Measurements from ENCODE around the gene RNF31.
A peak's percentile ranks its signal among the peaks of the same experiment; 100 is the strongest.

The RNF31 gene

GRCh38 chr14:24116128-24116814 is 31.0 kb upstream of the RNF31 start:
- DNase-seq (ENCODE audit: low read depth in 2 of 2): no peak

- no peak for DNase-seq (ENCODE audit: low read depth in 2 of 2)
These were observed 30.1 kb upstream of the RNF31 start for GRCh38 chr14:24117179-24117578.

GRCh38 chr14:24119691-24120090 is 27.6 kb upstream of the RNF31 start:
- DNase-seq (ENCODE audit: low read depth in 2 of 2): no peak

GRCh38 chr14:24121210-24121609 is 26.1 kb upstream of the RNF31 start:
- no peak for DNase-seq (ENCODE audit: low read depth in 2 of 2)

GRCh38 chr14:24122416-24122815 is 24.9 kb upstream of the RNF31 start:
- DNase-seq (ENCODE audit: low read depth in 2 of 2): no peak

- DNase-seq (ENCODE audit: low read depth in 2 of 2): no peak
These were observed 24.4 kb upstream of the RNF31 start for GRCh38 chr14:24122898-24123297.

- DNase-seq (ENCODE audit: low read depth in 2 of 2): no peak
These were observed 23.6 kb upstream of the RNF31 start for GRCh38 chr14:24123424-24124417.

- DNase-seq (ENCODE audit: low read depth in 2 of 2): no peak
These were observed 20.4 kb upstream of the RNF31 start for GRCh38 chr14:24126939-24127338.

GRCh38 chr14:24127673-24128072 is 19.6 kb upstream of the RNF31 start:
- DNase-seq (ENCODE audit: low read depth in 2 of 2): no peak

GRCh38 chr14:24129410-24129998 is 17.8 kb upstream of the RNF31 start:
- no peak for DNase-seq (ENCODE audit: low read depth in 2 of 2)

GRCh38 chr14:24130380-24130716 is 16.9 kb upstream of the RNF31 start, which contains the start of gene FITM1:
Gene FITM1, plus strand, starts transcription at chr14:24130659. Its CDS starts 905 bp downstream, at chr14:24131564.
- no peak for DNase-seq (ENCODE audit: low read depth in 2 of 2)

GRCh38 chr14:24130717-24131548 is 16.4 kb upstream of the RNF31 start:
- DNase-seq (ENCODE audit: low read depth in 2 of 2): no peak

GRCh38 chr14:24131549-24131966 is 15.7 kb upstream of the RNF31 start:
- DNase-seq (ENCODE audit: low read depth in 2 of 2): no peak

GRCh38 chr14:24132061-24132685 is 15.1 kb upstream of the RNF31 start:
- DNase-seq (ENCODE audit: low read depth in 2 of 2): no peak

- no peak for DNase-seq (ENCODE audit: low read depth in 2 of 2)
These were observed 14.3 kb upstream of the RNF31 start for GRCh38 chr14:24132976-24133375.

- DNase-seq (ENCODE audit: low read depth in 2 of 2): no peak
These were observed 13.6 kb upstream of the RNF31 start for GRCh38 chr14:24133735-24134134.

- no peak for DNase-seq (ENCODE audit: low read depth in 2 of 2)
These were observed 11.8 kb upstream of the RNF31 start for GRCh38 chr14:24135584-24135833.

- peak; percentile 92 to 94 for DNase-seq (ENCODE audit: low read depth in 2 of 2)
These were observed 11.2 kb upstream of the RNF31 start, which contains the start of gene PSME1 for GRCh38 chr14:24135834-24136683. Gene PSME1, plus strand, starts transcription at chr14:24136194. Its CDS starts 69 bp downstream, at chr14:24136263.

GRCh38 chr14:24136684-24137528 is 10.4 kb upstream of the RNF31 start:
- DNase-seq (ENCODE audit: low read depth in 2 of 2): no peak

Data from stimulated activated CD8-positive, alpha-beta memory T cell treated with anti-CD3 and anti-CD28 coated beads, Interleukin-7, amount 100 ng/mL, for 1 hour (primary cell).